ENCODE data around the gene PLCL2.

Gene PLCL2

GRCh38 chr3:17023006-17023664 is 138.4 kb downstream of the PLCL2 start:
- no peak for DNase-seq

GRCh38 chr3:17025594-17026139 is 140.9 kb downstream of the PLCL2 start:
- DNase-seq = no peak

DNA sequence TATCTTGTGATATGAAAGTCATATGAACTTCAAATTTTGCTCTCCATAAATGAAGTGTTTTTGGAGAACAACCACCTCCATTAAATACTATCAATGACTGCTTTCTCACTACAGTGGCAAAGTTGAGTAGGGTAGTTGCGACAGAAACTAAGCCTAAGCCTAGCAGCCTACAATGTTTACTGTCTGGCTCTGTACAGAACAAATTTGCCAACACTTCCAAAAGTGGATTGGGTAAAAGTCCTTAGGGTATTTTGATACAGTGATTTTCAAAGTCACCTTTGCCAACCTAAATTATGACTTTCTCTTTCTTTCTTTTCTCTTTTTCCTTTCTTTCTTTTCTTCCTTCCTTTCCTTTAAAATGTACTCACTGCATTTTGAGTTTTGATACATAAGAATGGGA is 142.6 kb downstream of the PLCL2 start:
- DNase-seq = no peak

GRCh38 chr3:17028363-17028762 is 143.6 kb downstream of the PLCL2 start:
- no peak for DNase-seq

GRCh38 chr3:17030438-17030837 is 145.7 kb downstream of the PLCL2 start:
- no peak for DNase-seq

DNA sequence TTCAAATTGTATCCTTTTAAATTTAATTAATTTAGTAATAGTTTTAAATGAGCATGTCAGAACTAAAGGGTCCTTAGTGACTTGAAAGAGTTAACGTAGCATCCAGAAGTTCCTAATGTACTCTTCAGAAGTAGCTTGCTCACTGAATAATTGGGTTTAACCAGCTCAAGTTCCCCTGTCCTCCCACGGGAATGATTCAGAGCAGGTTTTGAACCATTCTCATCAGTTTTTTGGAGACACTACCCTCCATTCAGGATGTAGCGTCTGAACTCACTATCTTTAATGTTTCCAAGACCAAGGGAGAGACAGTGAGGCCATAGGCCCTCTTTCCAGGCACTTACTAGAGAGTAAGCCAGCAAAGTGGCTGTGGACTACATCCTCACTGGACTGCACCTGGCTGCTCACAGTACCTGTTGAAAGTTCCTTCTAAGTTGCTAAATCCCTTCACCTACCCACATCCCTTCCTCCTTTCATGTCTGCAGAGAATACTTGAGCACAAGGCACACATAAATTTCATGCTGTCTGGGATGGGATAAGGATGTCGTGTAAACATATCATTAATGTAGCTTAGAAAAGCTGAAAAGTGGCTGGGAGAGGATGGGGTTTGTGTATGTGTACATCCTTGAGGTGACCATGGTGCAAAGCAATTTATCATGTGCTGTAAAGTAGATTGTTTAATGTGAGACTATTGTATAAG is 146.3 kb downstream of the PLCL2 start:
- DNase-seq = no peak

- no peak for DNase-seq
Measured at GRCh38 chr3:17032407-17033034, 147.8 kb downstream of the PLCL2 start.

- DNase-seq = no peak
Measured at GRCh38 chr3:17033516-17034168, 148.9 kb downstream of the PLCL2 start.

GRCh38 chr3:17035033-17035432 is 150.3 kb downstream of the PLCL2 start:
- DNase-seq = no peak

DNA sequence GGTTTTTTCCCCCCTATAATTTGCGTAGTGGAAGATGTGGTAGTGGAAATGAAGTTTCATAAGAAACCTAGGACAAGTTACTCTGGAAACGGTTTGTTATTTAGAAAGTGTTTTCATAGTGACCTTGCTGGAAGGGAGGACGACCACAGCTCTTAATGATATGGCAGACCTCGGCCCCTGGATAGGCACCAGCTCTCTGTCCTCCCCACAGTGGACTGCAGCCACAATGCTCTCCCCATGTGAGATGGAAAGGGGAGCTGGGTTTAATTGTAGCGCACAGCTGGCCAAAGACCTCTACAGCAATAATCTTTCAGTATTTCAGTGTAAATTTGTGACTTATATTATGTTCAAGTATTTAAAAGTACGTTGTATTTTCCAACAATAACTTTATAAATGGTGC is 151.2 kb downstream of the PLCL2 start:
- DNase-seq = no peak

DNA sequence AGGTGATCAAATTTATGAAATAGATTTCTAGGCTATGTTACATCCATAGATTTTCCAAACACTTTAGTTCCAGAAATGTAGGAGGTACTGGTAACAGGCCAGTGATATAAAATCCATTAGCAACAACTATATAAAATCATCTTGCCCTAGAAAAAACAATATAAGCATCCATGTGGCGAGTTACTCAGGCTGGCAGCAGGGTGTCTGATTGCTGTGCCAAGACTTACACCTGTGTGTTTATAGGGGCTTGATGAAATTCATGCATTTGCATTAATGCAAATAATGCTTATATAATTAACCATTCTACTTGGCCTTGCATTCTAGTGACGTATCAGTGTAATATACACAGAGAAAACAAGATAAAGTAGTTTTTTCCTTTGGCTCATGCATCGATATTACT is 153.4 kb downstream of the PLCL2 start:
- DNase-seq = no peak

- no peak for DNase-seq
Measured at GRCh38 chr3:17038900-17039553, 154.3 kb downstream of the PLCL2 start.

DNA sequence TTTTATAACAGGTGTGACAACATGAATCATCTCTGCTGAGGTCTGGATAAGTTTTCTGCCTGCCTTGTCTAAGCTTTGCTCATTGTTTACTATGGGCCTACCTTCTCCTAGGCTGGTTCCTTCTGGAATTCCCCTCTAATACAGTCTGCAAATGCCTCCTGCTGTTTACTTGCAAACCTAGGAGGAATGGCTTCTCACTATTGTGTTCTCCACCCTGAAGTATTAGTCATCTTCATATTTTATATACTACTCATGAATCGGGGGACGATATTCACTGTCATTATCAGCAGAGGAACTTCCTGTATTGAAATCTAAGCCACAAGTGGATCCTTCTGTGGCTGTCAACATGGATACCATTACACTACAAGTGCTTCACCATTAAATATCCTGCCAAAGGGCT is 154.8 kb downstream of the PLCL2 start:
- DNase-seq = no peak

- DNase-seq = no peak
Measured at GRCh38 chr3:17040322-17040989, 155.7 kb downstream of the PLCL2 start.

DNA sequence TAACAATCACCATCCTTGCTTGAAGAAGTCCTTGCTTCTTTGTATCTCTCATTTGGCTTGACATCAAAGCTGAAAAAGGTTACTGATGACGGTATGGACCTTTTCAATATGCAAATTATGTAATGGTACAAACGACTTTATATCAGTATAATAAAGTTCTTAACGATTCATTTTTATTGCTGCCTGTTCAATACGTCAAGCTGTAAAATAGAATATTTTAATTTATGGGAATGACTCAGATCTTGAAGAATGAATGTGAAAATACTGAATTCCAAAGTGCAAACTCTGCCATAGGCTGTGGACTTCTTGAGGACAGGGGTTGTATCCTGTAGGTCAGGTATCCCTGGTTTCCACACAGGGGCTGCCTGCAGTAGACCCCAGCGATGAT is 156.2 kb downstream of the PLCL2 start:
- no peak for DNase-seq

DNA sequence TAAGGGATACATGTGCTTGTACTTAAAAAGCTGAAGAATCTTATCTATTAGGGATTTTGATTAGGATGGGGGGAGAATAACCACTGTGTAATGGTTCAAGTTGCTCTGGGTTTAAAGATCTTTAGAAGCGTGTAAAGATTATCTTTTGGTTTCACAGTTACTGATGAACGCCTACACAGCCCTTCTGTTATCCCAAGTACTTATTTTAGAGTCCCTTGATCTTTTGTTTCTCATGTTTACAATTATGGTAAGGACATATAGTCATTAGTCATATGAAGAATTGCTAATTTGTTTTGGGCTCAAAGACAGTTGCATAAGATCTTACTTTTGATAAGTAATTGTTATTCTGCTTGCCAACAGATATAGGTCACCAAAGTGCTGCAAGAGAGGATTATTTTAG is 160.1 kb downstream of the PLCL2 start:
- no peak for DNase-seq

- DNase-seq = no peak
Measured at GRCh38 chr3:17045705-17046104, 160.9 kb downstream of the PLCL2 start.

- no peak for DNase-seq
Measured at GRCh38 chr3:17046623-17047022, 161.9 kb downstream of the PLCL2 start.

- no peak for DNase-seq
Measured at GRCh38 chr3:17047162-17047561, 162.4 kb downstream of the PLCL2 start.

GRCh38 chr3:17047894-17048293 is 163.1 kb downstream of the PLCL2 start:
- DNase-seq = no peak

GRCh38 chr3:17050071-17050470 is 165.3 kb downstream of the PLCL2 start:
- no peak for DNase-seq

- DNase-seq = no peak
Measured at GRCh38 chr3:17050506-17050905, 165.8 kb downstream of the PLCL2 start.

Measured in NCI-H748 treated with DMSO at 0.1 percent for 48 hours (cell line).